Skin epidermis (tissue), 12 donors: ENCODE results near the gene EIF3B.
"Not testable (repeated sequence)": the region's sequence is repeated elsewhere in the genome, so short reads cannot be mapped to it uniquely, and the experiment has no call there.

ENCODE experiments used
- H3K27ac ChIP-seq, 21 experiments: fragments of 200-600 bp; sonication (generic) in 11 of 21; one replicate each; pipeline ENCODE4 v1.5.0; 2020; ENCODE audit warnings: mild to moderate bottlenecking in 3 of 21, inconsistent platforms in 2 of 21, moderate library complexity in 2 of 21
- H3K4me3 ChIP-seq, 7 experiments: fragments of 200-600 bp; sonication (generic) in 2 of 7; one replicate each; pipeline ENCODE4 v1.5.0; 2020; ENCODE audit warnings: inconsistent platforms in 2 of 7, mild to moderate bottlenecking in 2 of 7, moderate library complexity in 1 of 7

EIF3B gene

GRCh38 chr7:2354186-2354938 is at the start of gene EIF3B:
EIF3B (plus strand) TSS chr7:2354827; CDS start chr7:2354922, 95 bp downstream.
- peak within 1 kb of the TSS; percentile 93 to 100 (median 100) for H3K27ac ChIP-seq
- H3K4me3 ChIP-seq = peak within 1 kb of the TSS; percentile 77 to 100 (median 100)

DNA sequence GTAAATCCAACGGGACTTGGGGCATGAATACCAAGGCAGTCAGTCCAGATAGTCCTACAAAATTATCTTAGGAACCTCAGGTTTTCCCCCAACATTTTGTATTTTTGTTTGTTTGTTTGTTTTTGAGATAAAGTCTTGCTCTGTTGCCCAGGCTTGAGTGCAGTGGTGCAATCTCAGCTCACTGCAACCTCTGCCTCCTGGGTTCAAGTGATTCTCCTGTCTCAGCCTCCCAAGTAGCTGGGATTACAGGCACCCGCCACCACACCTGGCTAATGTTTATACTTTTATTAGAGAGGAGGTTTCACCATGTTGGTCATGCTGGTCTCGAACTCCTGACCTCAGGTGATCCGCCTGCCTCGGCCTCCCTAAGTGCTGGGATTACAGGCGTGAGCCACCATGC is 49.4 kb upstream of the EIF3B start:
- not testable (repeated sequence) for H3K4me3 ChIP-seq
- H3K27ac ChIP-seq = peak overlapping the region in 2 of 21 experiments; percentile 1 to 42

GRCh38 chr7:2306688-2307087 is 47.9 kb upstream of the EIF3B start:
- H3K4me3 ChIP-seq = no peak overlapping the region
- H3K27ac ChIP-seq = no peak overlapping the region

DNA sequence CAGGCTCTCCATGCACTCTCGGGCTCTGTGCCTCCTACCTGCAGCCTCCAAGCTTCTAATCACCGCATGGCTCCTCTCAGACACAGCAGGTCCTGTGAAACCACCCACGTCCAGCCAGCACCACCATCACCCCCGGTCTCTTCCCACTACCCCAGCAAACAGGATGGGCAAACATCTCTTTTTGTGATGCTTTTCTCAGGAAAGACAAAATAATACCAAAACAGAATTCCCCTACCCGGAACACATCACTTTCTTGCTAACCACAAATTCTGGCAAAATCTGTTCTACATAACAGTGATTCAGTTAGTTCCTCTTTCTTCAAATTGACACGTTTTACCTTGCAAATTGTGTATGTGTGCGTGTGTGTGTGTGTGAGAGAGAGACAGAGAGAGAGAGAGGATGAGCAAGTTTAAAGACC is 46.9 kb upstream of the EIF3B start:
- Histone ChIP-seq H3K4me3 (no peak overlapping the region), H3K27ac (peak overlapping the region in 2 of 21 experiments; percentile 14 to 68)

DNA sequence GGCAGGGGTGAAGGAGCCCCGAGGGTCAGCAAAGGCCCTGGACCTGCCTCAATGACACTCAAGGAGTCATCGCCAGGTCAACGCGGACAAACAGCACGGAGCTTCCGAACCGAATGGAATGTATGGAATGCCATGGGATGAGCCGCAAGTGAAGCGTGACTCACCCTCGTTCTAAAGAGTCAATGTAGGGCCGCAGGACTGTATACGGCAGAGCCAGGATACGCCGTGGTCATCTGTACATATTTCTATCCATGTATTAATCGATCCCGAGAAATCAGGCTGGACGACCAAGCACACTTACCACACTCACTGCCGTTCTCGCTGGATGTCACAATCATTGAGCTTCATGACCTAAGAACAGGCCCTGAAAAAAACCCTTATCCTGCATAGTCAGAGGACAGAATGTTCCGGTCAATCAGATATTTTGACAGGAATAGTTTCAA is 44.7 kb upstream of the EIF3B start:
- Histone ChIP-seq H3K27ac (no peak overlapping the region), H3K4me3 (no peak overlapping the region)

GRCh38 chr7:2312267-2312929 is 42.2 kb upstream of the EIF3B start:
- H3K27ac ChIP-seq = peak overlapping the region in 2 of 21 experiments; percentile 49 to 54
- H3K4me3 ChIP-seq = no peak overlapping the region

- Histone ChIP-seq H3K27ac (peak overlapping the region; percentile 72 to 96 (median 91)), H3K4me3 (peak overlapping the region; percentile 77 to 98 (median 88))
Observed at GRCh38 chr7:2313450-2314208, 41.0 kb upstream of the EIF3B start.

GRCh38 chr7:2314209-2314955 is 40.2 kb upstream of the EIF3B start, which contains the start of gene SNX8:
SNX8 (minus strand) TSS chr7:2314441; CDS start chr7:2314421, 20 bp downstream.
- Histone ChIP-seq H3K4me3 (peak within 1 kb of the TSS; percentile 77 to 98 (median 88)), H3K27ac (peak within 1 kb of the TSS; percentile 72 to 96 (median 91))

GRCh38 chr7:2314956-2315530 is 39.6 kb upstream of the EIF3B start:
- H3K27ac ChIP-seq = peak overlapping the region in 2 of 21 experiments; percentile 29 to 95
- H3K4me3 ChIP-seq = peak overlapping the region in 2 of 7 experiments; percentile 96 to 98

GRCh38 chr7:2315787-2316186 is 38.8 kb upstream of the EIF3B start:
- Histone ChIP-seq H3K4me3 (no peak overlapping the region), H3K27ac (no peak overlapping the region)

- no peak overlapping the region for H3K27ac ChIP-seq
- H3K4me3 ChIP-seq = no peak overlapping the region
Observed at GRCh38 chr7:2316578-2316977, 38.0 kb upstream of the EIF3B start.

- no peak overlapping the region for H3K4me3 ChIP-seq
- peak overlapping the region in 1 of 21 experiments; percentile 23 for H3K27ac ChIP-seq
Observed at GRCh38 chr7:2317556-2318293, 36.9 kb upstream of the EIF3B start.

- H3K4me3 ChIP-seq = no peak overlapping the region
- H3K27ac ChIP-seq = no peak overlapping the region
Observed at GRCh38 chr7:2321020-2321419, 33.6 kb upstream of the EIF3B start.

DNA sequence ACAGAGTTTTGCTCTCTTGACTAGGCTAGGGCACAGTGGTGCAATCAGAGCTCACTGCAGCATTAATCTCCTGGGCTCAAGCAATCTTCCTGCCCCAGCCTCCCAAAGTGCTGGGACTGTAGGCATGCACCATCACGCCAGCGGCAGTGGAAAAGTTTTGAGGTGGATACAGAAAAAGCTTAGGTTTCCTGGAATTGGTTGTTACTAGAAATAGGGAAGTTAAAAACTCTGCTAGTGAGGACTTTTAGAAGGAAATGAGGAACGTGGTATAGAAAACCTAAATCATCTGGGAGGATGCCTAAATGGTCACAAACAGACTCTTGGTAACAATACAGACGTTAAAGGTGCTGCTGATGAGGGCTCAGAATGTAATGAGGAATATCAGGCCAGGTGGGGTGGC is 29.5 kb upstream of the EIF3B start:
- peak overlapping the region in 15 of 21 experiments; percentile 1 to 71 (median 44) for H3K27ac ChIP-seq
- H3K4me3 ChIP-seq = no peak overlapping the region

GRCh38 chr7:2326951-2327350 is 27.7 kb upstream of the EIF3B start:
- Histone ChIP-seq H3K4me3 (no peak overlapping the region), H3K27ac (peak overlapping the region in 2 of 21 experiments; percentile 29 to 49)

- H3K4me3 ChIP-seq = no peak overlapping the region
- H3K27ac ChIP-seq = no peak overlapping the region
Observed at GRCh38 chr7:2330493-2330892, 24.1 kb upstream of the EIF3B start.

- Histone ChIP-seq H3K27ac (no peak overlapping the region), H3K4me3 (no peak overlapping the region)
Observed at GRCh38 chr7:2331707-2332106, 22.9 kb upstream of the EIF3B start.

- H3K4me3 ChIP-seq, H3K27ac ChIP-seq: not testable (repeated sequence)
Observed at GRCh38 chr7:2332606-2333231, 21.9 kb upstream of the EIF3B start.
